Fibroblast of lung (primary cell): ENCODE data around the gene ANKS1B.

ENCODE experiments used
- CTCF ChIP-seq, 2 donors: IDR thresholded peaks in 1 of 2; conservative IDR thresholded peaks in 1 of 2; 1 replicate in 1 of 2; 2 replicates in 1 of 2; pipeline ENCODE4 v1.5.1; 2011 to 2012; ENCODE audit warnings: low read length in 2 of 2, control low read depth in 1 of 2, inconsistent platforms in 1 of 2, low read depth in 1 of 2, mild to moderate bottlenecking in 1 of 2
- EZH2 ChIP-seq: IDR thresholded peaks from 2 replicates; pipeline ENCODE4 v1.5.1; 2012; ENCODE audit warnings: low read length, control low read depth, mild to moderate bottlenecking; ENCODE audit errors: missing control alignments

DNA sequence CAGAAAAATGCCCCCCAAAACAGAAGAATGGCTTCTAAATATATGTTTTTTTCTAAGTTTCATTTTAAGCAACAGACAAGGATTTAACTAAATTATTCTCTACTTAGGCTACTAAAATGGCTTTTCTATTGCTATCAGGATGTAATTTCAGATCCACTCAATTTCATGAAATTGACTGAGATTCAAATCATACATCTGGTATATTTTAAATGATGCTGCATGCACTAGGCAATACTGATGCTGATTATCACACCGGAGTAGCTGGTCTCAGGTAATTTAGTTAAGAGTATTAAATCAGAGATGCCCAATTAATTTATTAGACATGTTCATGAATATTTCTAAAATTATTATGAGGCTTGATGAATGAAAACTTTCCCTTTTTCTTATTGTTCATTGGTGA lies 1188.0 kb downstream of the ANKS1B start:
- TF ChIP-seq CTCF (conservative IDR thresholded peaks at IDR 0.05 in 1 of 2, IDR thresholded peaks at IDR 0.05 in 1 of 2; ENCODE audit: low read depth in 1 of 2, low read length in 2 of 2): no peak
- no peak for TF ChIP-seq EZH2
